ENCODE data around the gene LRRC4C.

DNA sequence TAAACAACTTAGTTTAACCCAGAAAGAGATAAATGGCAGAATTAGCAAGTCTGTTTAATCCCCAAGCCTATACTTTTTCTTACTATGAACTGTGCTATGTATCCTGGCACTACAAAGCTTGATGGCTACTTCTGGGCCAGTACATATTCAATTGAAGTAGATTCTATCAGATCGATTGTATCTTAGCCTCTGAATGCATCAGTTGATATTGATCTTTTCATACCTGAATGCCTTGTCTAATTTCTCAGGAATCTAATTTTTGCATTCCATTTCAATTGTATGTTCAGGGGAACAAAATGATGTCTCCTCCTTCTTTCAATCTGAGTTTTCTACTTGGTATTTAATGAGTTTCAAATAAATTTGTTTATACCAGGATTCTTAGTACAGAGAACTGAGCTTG, 1137.9 kb downstream of the LRRC4C start:
- TF ChIP-seq, protein P1, sequence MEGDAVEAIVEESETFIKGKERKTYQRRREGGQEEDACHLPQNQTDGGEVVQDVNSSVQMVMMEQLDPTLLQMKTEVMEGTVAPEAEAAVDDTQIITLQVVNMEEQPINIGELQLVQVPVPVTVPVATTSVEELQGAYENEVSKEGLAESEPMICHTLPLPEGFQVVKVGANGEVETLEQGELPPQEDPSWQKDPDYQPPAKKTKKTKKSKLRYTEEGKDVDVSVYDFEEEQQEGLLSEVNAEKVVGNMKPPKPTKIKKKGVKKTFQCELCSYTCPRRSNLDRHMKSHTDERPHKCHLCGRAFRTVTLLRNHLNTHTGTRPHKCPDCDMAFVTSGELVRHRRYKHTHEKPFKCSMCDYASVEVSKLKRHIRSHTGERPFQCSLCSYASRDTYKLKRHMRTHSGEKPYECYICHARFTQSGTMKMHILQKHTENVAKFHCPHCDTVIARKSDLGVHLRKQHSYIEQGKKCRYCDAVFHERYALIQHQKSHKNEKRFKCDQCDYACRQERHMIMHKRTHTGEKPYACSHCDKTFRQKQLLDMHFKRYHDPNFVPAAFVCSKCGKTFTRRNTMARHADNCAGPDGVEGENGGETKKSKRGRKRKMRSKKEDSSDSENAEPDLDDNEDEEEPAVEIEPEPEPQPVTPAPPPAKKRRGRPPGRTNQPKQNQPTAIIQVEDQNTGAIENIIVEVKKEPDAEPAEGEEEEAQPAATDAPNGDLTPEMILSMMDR (IDR thresholded peaks at IDR 0.05; ENCODE audit: borderline replicate concordance, extremely low read depth, low read length, poor library complexity, severe bottlenecking) = no peak
- TF ChIP-seq EZH2 (IDR thresholded peaks at IDR 0.05; ENCODE audit: borderline replicate concordance, low read depth, low read length, severe bottlenecking) = no peak
